Measurements from ENCODE around the gene SLFNL1. TPM values are rescaled to one million over a fixed set of nuclear protein-coding genes. Genes with fewer than 3 reads are reported as not detected.

SLFNL1 gene
- total RNA-seq, 1 donor = 0.72 TPM

- Histone ChIP-seq H3K9me3 (ENCODE audit: low read depth, low read length) (no peaks in the 10 kb centered on the region), H3K4me2 (ENCODE audit: insufficient read depth, low read length) (no peak overlapping the region), H3K4me3 (ENCODE audit: insufficient read depth, low read length) (no peak overlapping the region), H4K20me1 (ENCODE audit: insufficient read depth, low read length) (peaks cover 3% of the 10 kb centered on the region), H3K27ac (ENCODE audit: low read depth, low read length) (no peak overlapping the region), H3K36me3 (ENCODE audit: insufficient read depth, low read length) (peaks cover 41% of the 10 kb centered on the region), H2AFZ (ENCODE audit: low read length) (no peak overlapping the region), H3K4me1 (ENCODE audit: insufficient read depth, low read length) (peaks cover 2% of the 10 kb centered on the region), H3K27me3 (ENCODE audit: insufficient read depth, low read length) (no peaks in the 10 kb centered on the region), H3K79me2 (ENCODE audit: insufficient read depth, low read length) (no peaks in the 10 kb centered on the region)
- no peak for DNase-seq (ENCODE audit: insufficient read length, low spot score, missing footprints)
- TF ChIP-seq CTCF (IDR thresholded peaks at IDR 0.05; ENCODE audit: extremely low read depth, low read depth, low read length) = no peak
Measured at GRCh38 chr1:41025979-41026819, 4.7 kb upstream of the SLFNL1 start.

- Histone ChIP-seq H2AFZ (ENCODE audit: low read length) (no peak overlapping the region), H3K4me1 (ENCODE audit: insufficient read depth, low read length) (peaks cover 2% of the 10 kb centered on the region), H3K27me3 (ENCODE audit: insufficient read depth, low read length) (no peaks in the 10 kb centered on the region), H3K27ac (ENCODE audit: low read depth, low read length) (no peak overlapping the region), H3K4me2 (ENCODE audit: insufficient read depth, low read length) (no peak overlapping the region), H4K20me1 (ENCODE audit: insufficient read depth, low read length) (peaks cover 3% of the 10 kb centered on the region), H3K9me3 (ENCODE audit: low read depth, low read length) (no peaks in the 10 kb centered on the region), H3K36me3 (ENCODE audit: insufficient read depth, low read length) (peaks cover 29% of the 10 kb centered on the region), H3K4me3 (ENCODE audit: insufficient read depth, low read length) (no peak overlapping the region), H3K79me2 (ENCODE audit: insufficient read depth, low read length) (no peaks in the 10 kb centered on the region)
- DNase-seq (ENCODE audit: insufficient read length, low spot score, missing footprints) = no peak
- TF ChIP-seq CTCF (IDR thresholded peaks at IDR 0.05; ENCODE audit: extremely low read depth, low read depth, low read length) = no peak
Measured at GRCh38 chr1:41024953-41025352, 3.4 kb upstream of the SLFNL1 start.

GRCh38 chr1:41023279-41023990 is 1.9 kb upstream of the SLFNL1 start:
- Histone ChIP-seq H2AFZ (ENCODE audit: low read length) (no peak overlapping the region), H3K27me3 (ENCODE audit: insufficient read depth, low read length) (no peaks in the 10 kb centered on the region), H3K79me2 (ENCODE audit: insufficient read depth, low read length) (no peaks in the 10 kb centered on the region), H3K4me1 (ENCODE audit: insufficient read depth, low read length) (no peaks in the 10 kb centered on the region), H3K27ac (ENCODE audit: low read depth, low read length) (no peak overlapping the region), H3K4me2 (ENCODE audit: insufficient read depth, low read length) (no peak overlapping the region), H4K20me1 (ENCODE audit: insufficient read depth, low read length) (peaks cover 5% of the 10 kb centered on the region), H3K4me3 (ENCODE audit: insufficient read depth, low read length) (no peak overlapping the region), H3K36me3 (ENCODE audit: insufficient read depth, low read length) (peaks cover 21% of the 10 kb centered on the region), H3K9me3 (ENCODE audit: low read depth, low read length) (no peaks in the 10 kb centered on the region)
- peak; percentile 86 for DNase-seq (ENCODE audit: insufficient read length, low spot score, missing footprints)
- TF ChIP-seq CTCF (IDR thresholded peaks at IDR 0.05; ENCODE audit: extremely low read depth, low read depth, low read length) = peak; percentile 47

GRCh38 chr1:41022424-41022823 is 899 bp upstream of the SLFNL1 start:
- H3K36me3 ChIP-seq (ENCODE audit: insufficient read depth, low read length) = peaks cover 15% of the 10 kb centered on the region
- no peaks in the 10 kb centered on the region for H3K79me2 ChIP-seq (ENCODE audit: insufficient read depth, low read length)
- no peaks in the 10 kb centered on the region for H3K27me3 ChIP-seq (ENCODE audit: insufficient read depth, low read length)
- TF ChIP-seq CTCF (IDR thresholded peaks at IDR 0.05; ENCODE audit: extremely low read depth, low read depth, low read length) = no peak
- no peak overlapping the region for H3K27ac ChIP-seq (ENCODE audit: low read depth, low read length)
- no peaks in the 10 kb centered on the region for H3K4me1 ChIP-seq (ENCODE audit: insufficient read depth, low read length)
- H3K4me3 ChIP-seq (ENCODE audit: insufficient read depth, low read length) = no peak overlapping the region
- no peak for DNase-seq (ENCODE audit: insufficient read length, low spot score, missing footprints)
- H4K20me1 ChIP-seq (ENCODE audit: insufficient read depth, low read length) = peaks cover 5% of the 10 kb centered on the region
- H2AFZ ChIP-seq (ENCODE audit: low read length) = no peak overlapping the region
- no peak overlapping the region for H3K4me2 ChIP-seq (ENCODE audit: insufficient read depth, low read length)
- no peaks in the 10 kb centered on the region for H3K9me3 ChIP-seq (ENCODE audit: low read depth, low read length)
